MM.1S (cell line): ENCODE results near the gene CDO1.

Experiments used
- DNase-seq: peaks from one replicate; pipeline ENCODE4 v3.0.0-alpha.2; 2015
- H2AFZ ChIP-seq: fragments of 300-600 bp; sonication (generic); 2 replicates; pipeline ENCODE4 v1.6.0; 2016; ENCODE audit warnings: antibody characterized with exemption, low read length
- H3F3A ChIP-seq: fragments of 300-600 bp; sonication (generic); 2 replicates; pipeline ENCODE4 v1.6.1; 2016; ENCODE audit warnings: mild to moderate bottlenecking, antibody characterized with exemption, low read length, moderate library complexity, mixed read lengths; ENCODE audit not compliant: insufficient read depth
- H3K27ac ChIP-seq: fragments of 300-600 bp; sonication (generic); 2 replicates; pipeline ENCODE4 v1.5.1; 2016; ENCODE audit warnings: mild to moderate bottlenecking, low read length
- H3K27me3 ChIP-seq: fragments of 300-600 bp; sonication (generic); replicated peaks from 2 replicates; pipeline ENCODE4 v1.6.0; 2016; ENCODE audit warnings: low read length; ENCODE audit not compliant: insufficient read depth
- H3K36me3 ChIP-seq: fragments of 300-600 bp; sonication (generic); replicated peaks from 2 replicates; pipeline ENCODE4 v1.6.1; 2016; ENCODE audit warnings: mild to moderate bottlenecking, low read length, mixed read lengths; ENCODE audit not compliant: insufficient read depth
- H3K4me1 ChIP-seq: fragments of 300-600 bp; sonication (generic); 2 replicates; pipeline ENCODE4 v1.6.1; 2016; ENCODE audit warnings: low read length, mixed read lengths
- H3K4me2 ChIP-seq: fragments of 300-600 bp; sonication (generic); 2 replicates; pipeline ENCODE4 v1.6.0; 2016; ENCODE audit warnings: low read depth, low read length
- H3K4me3 ChIP-seq: fragments of 300-600 bp; sonication (generic); 2 replicates; pipeline ENCODE4 v1.5.1; 2016; ENCODE audit warnings: low read length, mixed read lengths
- H3K79me2 ChIP-seq: fragments of 300-600 bp; sonication (generic); 2 replicates; pipeline ENCODE4 v1.6.1; 2016; ENCODE audit warnings: mixed run types, low read length, mixed read lengths
- H3K9ac ChIP-seq: fragments of 300-600 bp; sonication (generic); 2 replicates; pipeline ENCODE4 v1.6.1; 2016; ENCODE audit warnings: low read length, mixed read lengths
- H3K9me2 ChIP-seq: fragments of 300-600 bp; sonication (generic); replicated peaks from 2 replicates; pipeline ENCODE4 v1.6.1; 2016; ENCODE audit warnings: mild to moderate bottlenecking, low read length, mixed read lengths; ENCODE audit not compliant: insufficient read depth
- H3K9me3 ChIP-seq: fragments of 300-600 bp; sonication (generic); replicated peaks from 2 replicates; pipeline ENCODE4 v1.6.1; 2016; ENCODE audit warnings: mild to moderate bottlenecking, low read length, mixed read lengths; ENCODE audit not compliant: insufficient read depth
- H4K20me1 ChIP-seq: fragments of 300-600 bp; sonication (generic); 2 replicates; pipeline ENCODE4 v1.6.1; 2016; ENCODE audit warnings: mild to moderate bottlenecking, low read length, moderate library complexity, mixed read lengths; ENCODE audit not compliant: insufficient read depth
- EZH2 ChIP-seq: fragments of 300-600 bp; sonication (generic); optimal IDR thresholded peaks from 2 replicates; pipeline ENCODE3; 2017; ENCODE audit warnings: low read depth, mild to moderate bottlenecking, antibody characterized with exemption, low read length, mixed read lengths
- EZH2phosphoT487 ChIP-seq: fragments of 300-600 bp; sonication (generic); IDR thresholded peaks from 2 replicates; pipeline ENCODE4 v1.6.1; 2018; ENCODE audit warnings: antibody characterized with exemption, low read length
- TF ChIP-seq, protein P1 (sequence below): fragments of 300-600 bp; sonication (generic); IDR thresholded peaks from 2 replicates; pipeline ENCODE4 v1.5.1; 2016; ENCODE audit warnings: antibody characterized with exemption, low read length, mixed read lengths

The CDO1 gene

GRCh38 chr5:115796656-115797055 lies 19.8 kb downstream of the CDO1 start:
- Histone ChIP-seq H3K4me1 (no peaks in the 10 kb centered on the region), H4K20me1 (no peaks in the 10 kb centered on the region), H3K27me3 (no peaks in the 10 kb centered on the region), H3K9me3 (no peaks in the 10 kb centered on the region), H3K4me2 (no peak overlapping the region), H2AFZ (no peak overlapping the region), H3K4me3 (no peak overlapping the region), H3K9ac (no peak overlapping the region), H3K27ac (no peak overlapping the region), H3F3A (no peaks in the 10 kb centered on the region), H3K9me2 (no peaks in the 10 kb centered on the region), H3K36me3 (no peaks in the 10 kb centered on the region), H3K79me2 (no peaks in the 10 kb centered on the region)
- DNase-seq = no peak
- TF ChIP-seq EZH2phosphoT487 = no peak

DNA sequence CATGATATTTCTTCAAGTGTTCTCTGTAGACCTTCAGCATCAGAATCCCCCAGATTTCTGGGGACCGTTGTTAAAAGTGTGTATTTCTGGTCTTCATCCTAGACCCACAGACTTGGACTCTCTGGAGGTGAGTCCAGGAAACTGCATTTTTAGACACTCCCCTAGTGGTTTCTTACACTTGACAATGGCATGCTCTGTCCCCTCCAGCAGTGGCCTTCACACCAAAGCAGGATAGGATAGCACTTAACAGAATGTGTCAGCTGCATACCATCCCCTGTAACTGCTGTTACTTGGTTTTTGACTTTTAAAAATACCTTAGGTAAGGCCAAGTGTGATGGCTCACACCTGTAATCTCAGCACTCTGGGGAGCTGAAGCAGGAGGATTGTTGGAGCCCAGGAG lies 20.8 kb downstream of the CDO1 start:
- Histone ChIP-seq H3K27ac (no peak overlapping the region), H3K36me3 (no peaks in the 10 kb centered on the region), H3K4me1 (no peaks in the 10 kb centered on the region), H3K9me2 (no peaks in the 10 kb centered on the region), H3K79me2 (no peaks in the 10 kb centered on the region), H3K9ac (no peak overlapping the region), H3K9me3 (no peaks in the 10 kb centered on the region), H3K27me3 (no peaks in the 10 kb centered on the region), H3K4me2 (no peak overlapping the region), H4K20me1 (no peaks in the 10 kb centered on the region), H2AFZ (no peak overlapping the region), H3K4me3 (no peak overlapping the region), H3F3A (no peaks in the 10 kb centered on the region)
- TF ChIP-seq EZH2phosphoT487 (no peak), EZH2 (no peak)
- TF ChIP-seq, protein P1, sequence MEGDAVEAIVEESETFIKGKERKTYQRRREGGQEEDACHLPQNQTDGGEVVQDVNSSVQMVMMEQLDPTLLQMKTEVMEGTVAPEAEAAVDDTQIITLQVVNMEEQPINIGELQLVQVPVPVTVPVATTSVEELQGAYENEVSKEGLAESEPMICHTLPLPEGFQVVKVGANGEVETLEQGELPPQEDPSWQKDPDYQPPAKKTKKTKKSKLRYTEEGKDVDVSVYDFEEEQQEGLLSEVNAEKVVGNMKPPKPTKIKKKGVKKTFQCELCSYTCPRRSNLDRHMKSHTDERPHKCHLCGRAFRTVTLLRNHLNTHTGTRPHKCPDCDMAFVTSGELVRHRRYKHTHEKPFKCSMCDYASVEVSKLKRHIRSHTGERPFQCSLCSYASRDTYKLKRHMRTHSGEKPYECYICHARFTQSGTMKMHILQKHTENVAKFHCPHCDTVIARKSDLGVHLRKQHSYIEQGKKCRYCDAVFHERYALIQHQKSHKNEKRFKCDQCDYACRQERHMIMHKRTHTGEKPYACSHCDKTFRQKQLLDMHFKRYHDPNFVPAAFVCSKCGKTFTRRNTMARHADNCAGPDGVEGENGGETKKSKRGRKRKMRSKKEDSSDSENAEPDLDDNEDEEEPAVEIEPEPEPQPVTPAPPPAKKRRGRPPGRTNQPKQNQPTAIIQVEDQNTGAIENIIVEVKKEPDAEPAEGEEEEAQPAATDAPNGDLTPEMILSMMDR = no peak
- no peak for DNase-seq

DNA sequence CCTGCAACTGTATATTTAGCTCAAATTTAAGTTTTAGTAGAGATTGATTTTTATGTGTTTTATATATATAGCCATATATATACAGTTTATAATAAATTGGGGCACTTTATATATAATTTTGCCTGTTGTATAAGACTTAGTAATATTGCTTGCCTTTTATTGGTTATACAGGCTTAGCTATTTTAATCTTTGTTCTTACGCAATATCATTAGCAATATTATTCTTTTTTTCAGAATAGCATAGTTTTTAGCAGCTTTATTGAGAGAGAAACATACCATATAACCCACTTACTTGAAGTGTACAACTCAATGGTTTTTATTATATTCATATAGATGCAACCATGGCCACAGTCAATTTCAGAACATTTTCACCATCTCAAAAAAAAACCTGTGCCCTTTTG lies 28.0 kb downstream of the CDO1 start:
- Histone ChIP-seq H3K9ac (no peak overlapping the region), H3K9me2 (no peaks in the 10 kb centered on the region), H3K9me3 (no peaks in the 10 kb centered on the region), H2AFZ (no peak overlapping the region), H3F3A (no peaks in the 10 kb centered on the region), H4K20me1 (no peaks in the 10 kb centered on the region), H3K27ac (no peak overlapping the region), H3K36me3 (no peaks in the 10 kb centered on the region), H3K79me2 (no peaks in the 10 kb centered on the region), H3K4me3 (no peak overlapping the region), H3K4me2 (no peak overlapping the region), H3K27me3 (no peaks in the 10 kb centered on the region), H3K4me1 (no peaks in the 10 kb centered on the region)
- DNase-seq = no peak
- TF ChIP-seq EZH2 = no peak
- TF ChIP-seq EZH2phosphoT487 = no peak

DNA sequence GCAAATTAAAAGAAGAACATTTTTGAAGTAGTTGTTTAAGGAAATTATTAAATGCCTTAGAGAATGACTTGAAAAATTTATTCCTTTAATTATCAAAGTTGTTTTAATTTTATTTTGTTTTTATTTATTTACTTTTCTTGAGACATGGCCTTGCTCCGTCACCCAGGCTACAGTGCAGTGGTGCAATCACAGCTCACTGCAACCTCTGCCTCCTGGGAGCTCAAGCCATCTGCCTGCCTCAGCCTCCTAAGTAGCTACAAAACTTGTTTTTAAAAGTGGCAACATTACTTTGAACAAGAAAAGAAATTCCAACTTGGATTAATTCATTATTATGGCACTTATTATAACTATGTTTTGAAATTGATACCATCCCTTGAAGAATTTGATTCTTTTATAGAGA lies 29.0 kb downstream of the CDO1 start:
- Histone ChIP-seq H3K27me3 (no peaks in the 10 kb centered on the region), H3K9ac (no peak overlapping the region), H3K36me3 (no peaks in the 10 kb centered on the region), H3K4me3 (no peak overlapping the region), H3F3A (no peaks in the 10 kb centered on the region), H3K9me2 (no peaks in the 10 kb centered on the region), H3K4me1 (no peaks in the 10 kb centered on the region), H3K27ac (no peak overlapping the region), H3K9me3 (no peaks in the 10 kb centered on the region), H4K20me1 (no peaks in the 10 kb centered on the region), H2AFZ (no peak overlapping the region), H3K4me2 (no peak overlapping the region), H3K79me2 (no peaks in the 10 kb centered on the region)
- TF ChIP-seq EZH2 = no peak
- TF ChIP-seq, protein P1 = no peak
- no peak for TF ChIP-seq EZH2phosphoT487
- DNase-seq = no peak
